Activated gamma-delta T cell treated with anti-CD3 and anti-CD28 coated beads, Interleukin-2, amount 50 U/mL, for 16 hours (primary cell): Measurements from ENCODE around the gene GPS2.

ENCODE experiments used
- DNase-seq: peaks from one replicate; pipeline ENCODE4 v3.0.0-alpha.2; 2020; ENCODE audit warnings: low read depth

Gene GPS2

GRCh38 chr17:7293159-7293558 is 22.0 kb downstream of the GPS2 start:
- no peak for DNase-seq

- DNase-seq = no peak
Measured at GRCh38 chr17:7292729-7293128, 22.4 kb downstream of the GPS2 start.

GRCh38 chr17:7292194-7292593 is 23.0 kb downstream of the GPS2 start:
- DNase-seq = no peak

- no peak for DNase-seq
Measured at GRCh38 chr17:7290685-7291084, 24.5 kb downstream of the GPS2 start.

GRCh38 chr17:7290166-7290565 is 25.0 kb downstream of the GPS2 start:
- DNase-seq = no peak

GRCh38 chr17:7289256-7290032 is 25.7 kb downstream of the GPS2 start:
- DNase-seq = no peak

- no peak for DNase-seq
Measured at GRCh38 chr17:7285679-7286078, 29.5 kb downstream of the GPS2 start.

- no peak for DNase-seq
Measured at GRCh38 chr17:7284911-7285310, 30.2 kb downstream of the GPS2 start.

- no peak for DNase-seq
Measured at GRCh38 chr17:7283471-7284216, 31.5 kb downstream of the GPS2 start.

GRCh38 chr17:7282752-7283321 is 32.3 kb downstream of the GPS2 start:
- no peak for DNase-seq

GRCh38 chr17:7281953-7282751 is 33.0 kb downstream of the GPS2 start:
- no peak for DNase-seq

- peak; percentile 65 for DNase-seq
Measured at GRCh38 chr17:7281074-7281952, 33.8 kb downstream of the GPS2 start, which contains the start of gene SLC2A4. Gene SLC2A4, plus strand, starts transcription at chr17:7281718. Its CDS starts 217 bp downstream, at chr17:7281935.

- DNase-seq = peak; percentile 78
Measured at GRCh38 chr17:7280519-7281073, 34.6 kb downstream of the GPS2 start.

- no peak for DNase-seq
Measured at GRCh38 chr17:7279448-7279847, 35.7 kb downstream of the GPS2 start.

- no peak for DNase-seq
Measured at GRCh38 chr17:7266784-7267183, 48.4 kb downstream of the GPS2 start.

GRCh38 chr17:7263801-7264078 is 51.4 kb downstream of the GPS2 start:
- no peak for DNase-seq

GRCh38 chr17:7262935-7263800 is 52.0 kb downstream of the GPS2 start:
- no peak for DNase-seq
